NCI-H82 treated with DMSO at 0.1 percent for 48 hours (cell line): ENCODE measurements around the gene SLC25A51.

ENCODE experiments used
- DNase-seq: peaks from one replicate; lab custom pipeline; 2025; ENCODE audit not compliant: unreplicated experiment; lab: John Stamatoyannopoulos, UW

Gene SLC25A51

GRCh38 chr9:37937366-37937765, 33.4 kb upstream of the SLC25A51 start:
- no peak for DNase-seq

- no peak for DNase-seq
These were observed 33.0 kb upstream of the SLC25A51 start for GRCh38 chr9:37936965-37937364.

GRCh38 chr9:37936376-37936775, 32.4 kb upstream of the SLC25A51 start:
- DNase-seq: no peak

- no peak for DNase-seq
These were observed 31.2 kb upstream of the SLC25A51 start for GRCh38 chr9:37935096-37935495.

- no peak for DNase-seq
These were observed 27.7 kb upstream of the SLC25A51 start for GRCh38 chr9:37931592-37931991.

- DNase-seq: no peak
These were observed 25.5 kb upstream of the SLC25A51 start for GRCh38 chr9:37929441-37929895.

GRCh38 chr9:37928552-37929430, 24.9 kb upstream of the SLC25A51 start:
- DNase-seq: no peak

GRCh38 chr9:37927601-37928551, 23.9 kb upstream of the SLC25A51 start:
- DNase-seq: no peak

- no peak for DNase-seq
These were observed 23.2 kb upstream of the SLC25A51 start for GRCh38 chr9:37927132-37927531.

GRCh38 chr9:37926737-37927118, 22.8 kb upstream of the SLC25A51 start:
- no peak for DNase-seq

- DNase-seq: no peak
These were observed 22.1 kb upstream of the SLC25A51 start for GRCh38 chr9:37925786-37926736.

- no peak for DNase-seq
These were observed 21.1 kb upstream of the SLC25A51 start for GRCh38 chr9:37925006-37925405.

GRCh38 chr9:37924538-37924937, 20.6 kb upstream of the SLC25A51 start:
- DNase-seq: no peak

GRCh38 chr9:37923796-37924427, 20.0 kb upstream of the SLC25A51 start:
- no peak for DNase-seq

GRCh38 chr9:37923118-37923795, 19.3 kb upstream of the SLC25A51 start:
- DNase-seq: no peak

- DNase-seq: no peak
These were observed 18.6 kb upstream of the SLC25A51 start for GRCh38 chr9:37922363-37923117.

- DNase-seq: no peak
These were observed 17.8 kb upstream of the SLC25A51 start for GRCh38 chr9:37921546-37922300.

- DNase-seq: no peak
These were observed 17.2 kb upstream of the SLC25A51 start for GRCh38 chr9:37921168-37921510.
